Ascending aorta (tissue), 2 donors: ENCODE data around the gene ZNF469. TPM values are rescaled to one million over a fixed set of nuclear protein-coding genes. Genes with fewer than 3 reads are reported as not detected.

ENCODE experiments used
- DNase-seq, 2 donors: peaks; one replicate each; pipeline ENCODE4 v3.0.0-alpha.2; 2019; ENCODE audit warnings: low spot score in 2 of 2
- H3K27ac ChIP-seq, 2 donors: fragments of 200-600 bp; sonication (generic); one replicate each; pipeline ENCODE4 v1.5.1; 2016 to 2017; ENCODE audit warnings: mild to moderate bottlenecking in 1 of 2
- H3K27me3 ChIP-seq: fragments of 200-600 bp; sonication (generic); one replicate; pipeline ENCODE4 v1.5.1; 2017
- H3K36me3 ChIP-seq, 2 donors: fragments of 200-600 bp; sonication (generic); one replicate each; pipeline ENCODE4 v1.5.1; 2016
- H3K4me1 ChIP-seq, 2 donors: fragments of 200-600 bp; sonication (generic); one replicate each; pipeline ENCODE4 v1.5.1; 2016 to 2017; ENCODE audit warnings: mild to moderate bottlenecking in 1 of 2
- H3K4me3 ChIP-seq, 2 donors: fragments of 200-600 bp; sonication (generic); one replicate each; pipeline ENCODE4 v1.5.1; 2016 to 2017; ENCODE audit warnings: mild to moderate bottlenecking in 1 of 2
- H3K9me3 ChIP-seq, 2 donors: fragments of 200-600 bp; sonication (generic); one replicate each; pipeline ENCODE4 v1.5.1; 2016
- CTCF ChIP-seq, 3 experiments: fragments of 200-600 bp in 2 of 3; fragments of 450-650 bp in 1 of 3; sonication (generic) in 2 of 3; IDR thresholded peaks; one replicate each; pipeline ENCODE4 v1.5.1; 2016 to 2019; ENCODE audit warnings: antibody characterized with exemption in 3 of 3, mild to moderate bottlenecking in 1 of 3, moderate library complexity in 1 of 3
- intact Hi-C: fragments of 100-400 bp; cut with DNase I; formaldehyde crosslinking; loops from one replicate; pipeline ENCODE4 v1.15.1; 2023
- total RNA-seq: library from RNA; depleted of rRNA; stranded (reverse); fragments of >200 nt; gene quantifications from one replicate; pipeline ENCODE4 v1.1.0, GENCODE V29; 2016

Gene ZNF469
- total RNA-seq, 1 donor from 2014 or later = 3.0 TPM

- H3K27ac ChIP-seq = no peak overlapping the region
- H3K4me1 ChIP-seq = peaks cover 0 to 3% of the 10 kb centered on the region in 2 donors
- H3K9me3 ChIP-seq = no peaks in the 10 kb centered on the region
- no peak for DNase-seq
- intact Hi-C loops = loop anchor here (10.0 kb wide), 1 partner anchor 447 kb away; no protein-coding TSS in a partner anchor
- H3K36me3 ChIP-seq = no peaks in the 10 kb centered on the region
- peaks cover 6% of the 10 kb centered on the region for H3K27me3 ChIP-seq
- no peak for TF ChIP-seq CTCF (IDR thresholded peaks at IDR 0.05)
- H3K4me3 ChIP-seq = no peak overlapping the region
Measured at GRCh38 chr16:88431651-88432050, 48.9 kb downstream of the ZNF469 start.

GRCh38 chr16:88432174-88432573, 49.4 kb downstream of the ZNF469 start:
- Histone ChIP-seq H3K9me3 (no peaks in the 10 kb centered on the region), H3K4me3 (no peak overlapping the region), H3K4me1 (peaks cover 0 to 3% of the 10 kb centered on the region in 2 donors), H3K27me3 (peaks cover 6% of the 10 kb centered on the region), H3K27ac (no peak overlapping the region), H3K36me3 (no peaks in the 10 kb centered on the region)
- intact Hi-C loops = loop anchor here (10.0 kb wide), 1 partner anchor 447 kb away; no protein-coding TSS in a partner anchor
- no peak for DNase-seq
- no peak for TF ChIP-seq CTCF (IDR thresholded peaks at IDR 0.05)

Other genes with a start within 250 kb of the ZNF469 start
- gene ZFPM1, start 70.3 kb downstream of the ZNF469 start, total RNA-seq = 5.5 TPM
- 36.3 TPM for gene ZC3H18, start 187.4 kb downstream of the ZNF469 start, total RNA-seq